ENCODE data around the gene ARHGAP42. TPM values are rescaled to one million over a fixed set of nuclear protein-coding genes. Genes with fewer than 3 reads are reported as not detected.
"Not testable (repeated sequence)": the region's sequence is repeated elsewhere in the genome, so short reads cannot be mapped to it uniquely, and the experiment has no call there.

Gene ARHGAP42
- total and polyA plus RNA-seq, 10 of the 15 experiments (the other 5 are each of a cell fraction or from before 2014, with no cell fraction given), result 1.8 to 6.3 (median 3.2) TPM

GRCh38 chr11:100895449-100895848, 208.4 kb downstream of the ARHGAP42 start:
- H3K27me3 ChIP-seq (replicated peaks in 1 of 2; ENCODE audit: control insufficient read depth in 2 of 2, insufficient read depth in 2 of 2, low read length in 1 of 2), result no peaks in the 10 kb centered on the region
- H3K4me2 ChIP-seq (ENCODE audit: control insufficient read depth, insufficient read depth), result no peak overlapping the region
- in situ Hi-C loops (cut with MboI), result no loop called here
- ChIA-PET RAD21 (ENCODE audit: unreplicated experiment) (no interaction called here), SMC1A (ENCODE audit: uncharacterized antibody, unreplicated experiment) (no interaction called here), POLR2A (interaction anchor here (0.6 to 0.7 kb wide), 2 partner anchors 360 to 453 kb away, joined by 3 read pairs; no protein-coding TSS in a partner anchor), CTCF (interaction anchor here (0.9 kb wide), 1 partner anchor 10 kb away, joined by 4 read pairs; no protein-coding TSS in a partner anchor)
- no peak overlapping the region for H2AFZ ChIP-seq (ENCODE audit: control insufficient read depth, low read depth, low read length)
- no peak overlapping the region for H3K4me3 ChIP-seq
- H3K4me1 ChIP-seq (ENCODE audit: control insufficient read depth, insufficient read depth, low read length), result no peaks in the 10 kb centered on the region
- no TSS peak for BruUV-seq (replicated peaks)
- H3K79me2 ChIP-seq (ENCODE audit: control insufficient read depth, insufficient read depth, low read length), result no peaks in the 10 kb centered on the region
- 94% methylated on average over 1 of the region's 1 CpG for WGBS (ENCODE audit: insufficient coverage, insufficient replicate concordance, low lambda C conversion rate, missing lambda C conversion rate)
- H3K27ac ChIP-seq (ENCODE audit: control insufficient read depth, insufficient read depth), result no peak overlapping the region
- intact Hi-C loops (cut with micrococcal nuclease; ENCODE audit: unreplicated experiment), result no loop called here
- H4K20me1 ChIP-seq (ENCODE audit: control insufficient read depth, insufficient read depth), result no peaks in the 10 kb centered on the region
- TF ChIP-seq MYC (IDR thresholded peaks at IDR 0.05; ENCODE audit: insufficient read depth, insufficient read length, insufficient replicate concordance, low read length, severe bottlenecking) (no peak), LARP7 (IDR thresholded peaks at IDR 0.05) (no peak), BMI1 (IDR thresholded peaks at IDR 0.05; ENCODE audit: borderline replicate concordance) (no peak), NRF1 (conservative IDR thresholded peaks at IDR 0.05; ENCODE audit: low read depth, low read length) (no peak), SRF (IDR thresholded peaks at IDR 0.05; ENCODE audit: low read depth in 2 of 2, low read length in 2 of 2) (no peak), PML (IDR thresholded peaks at IDR 0.05; ENCODE audit: low read length) (no peak), BACH1 (IDR thresholded peaks at IDR 0.05; ENCODE audit: borderline replicate concordance) (no peak)
- TF ChIP-seq, protein P1, sequence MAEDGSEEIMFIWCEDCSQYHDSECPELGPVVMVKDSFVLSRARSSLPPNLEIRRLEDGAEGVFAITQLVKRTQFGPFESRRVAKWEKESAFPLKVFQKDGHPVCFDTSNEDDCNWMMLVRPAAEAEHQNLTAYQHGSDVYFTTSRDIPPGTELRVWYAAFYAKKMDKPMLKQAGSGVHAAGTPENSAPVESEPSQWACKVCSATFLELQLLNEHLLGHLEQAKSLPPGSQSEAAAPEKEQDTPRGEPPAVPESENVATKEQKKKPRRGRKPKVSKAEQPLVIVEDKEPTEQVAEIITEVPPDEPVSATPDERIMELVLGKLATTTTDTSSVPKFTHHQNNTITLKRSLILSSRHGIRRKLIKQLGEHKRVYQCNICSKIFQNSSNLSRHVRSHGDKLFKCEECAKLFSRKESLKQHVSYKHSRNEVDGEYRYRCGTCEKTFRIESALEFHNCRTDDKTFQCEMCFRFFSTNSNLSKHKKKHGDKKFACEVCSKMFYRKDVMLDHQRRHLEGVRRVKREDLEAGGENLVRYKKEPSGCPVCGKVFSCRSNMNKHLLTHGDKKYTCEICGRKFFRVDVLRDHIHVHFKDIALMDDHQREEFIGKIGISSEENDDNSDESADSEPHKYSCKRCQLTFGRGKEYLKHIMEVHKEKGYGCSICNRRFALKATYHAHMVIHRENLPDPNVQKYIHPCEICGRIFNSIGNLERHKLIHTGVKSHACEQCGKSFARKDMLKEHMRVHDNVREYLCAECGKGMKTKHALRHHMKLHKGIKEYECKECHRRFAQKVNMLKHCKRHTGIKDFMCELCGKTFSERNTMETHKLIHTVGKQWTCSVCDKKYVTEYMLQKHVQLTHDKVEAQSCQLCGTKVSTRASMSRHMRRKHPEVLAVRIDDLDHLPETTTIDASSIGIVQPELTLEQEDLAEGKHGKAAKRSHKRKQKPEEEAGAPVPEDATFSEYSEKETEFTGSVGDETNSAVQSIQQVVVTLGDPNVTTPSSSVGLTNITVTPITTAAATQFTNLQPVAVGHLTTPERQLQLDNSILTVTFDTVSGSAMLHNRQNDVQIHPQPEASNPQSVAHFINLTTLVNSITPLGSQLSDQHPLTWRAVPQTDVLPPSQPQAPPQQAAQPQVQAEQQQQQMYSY (CRISPR knock-in tag; IDR thresholded peaks at IDR 0.05), result no peak
- H3K9ac ChIP-seq (ENCODE audit: control insufficient read depth, insufficient read depth, low read length), result no peak overlapping the region
- no peaks in the 10 kb centered on the region for H3K36me3 ChIP-seq (ENCODE audit: control insufficient read depth in 2 of 2, insufficient read depth in 2 of 2, low read length in 1 of 2)
- H3K9me3 ChIP-seq (replicated peaks; ENCODE audit: control insufficient read depth, insufficient read depth, low read length), result no peaks in the 10 kb centered on the region
- FAIRE-seq (no peak), ATAC-seq (no peak), DNase-seq (ENCODE audit: low read depth, low spot score) (no peak)

- BruUV-seq (replicated peaks); H3K27me3 ChIP-seq (replicated peaks in 1 of 2; ENCODE audit: control insufficient read depth in 2 of 2, insufficient read depth in 2 of 2, low read length in 1 of 2); H2AFZ ChIP-seq (ENCODE audit: control insufficient read depth, low read depth, low read length); intact Hi-C loops (cut with micrococcal nuclease; ENCODE audit: unreplicated experiment); H4K20me1 ChIP-seq (ENCODE audit: control insufficient read depth, insufficient read depth); H3K27ac ChIP-seq (ENCODE audit: control insufficient read depth, insufficient read depth); DNase-seq (ENCODE audit: low read depth, low spot score); SMC1A ChIA-PET (ENCODE audit: uncharacterized antibody, unreplicated experiment); ATAC-seq; in situ Hi-C loops (cut with MboI); H3K79me2 ChIP-seq (ENCODE audit: control insufficient read depth, insufficient read depth, low read length); H3K4me2 ChIP-seq (ENCODE audit: control insufficient read depth, insufficient read depth); H3K4me3 ChIP-seq; RAD21 ChIA-PET (ENCODE audit: unreplicated experiment); H3K9ac ChIP-seq (ENCODE audit: control insufficient read depth, insufficient read depth, low read length); FAIRE-seq; CTCF ChIA-PET; H3K9me3 ChIP-seq (replicated peaks; ENCODE audit: control insufficient read depth, insufficient read depth, low read length); H3K4me1 ChIP-seq (ENCODE audit: control insufficient read depth, insufficient read depth, low read length); H3K36me3 ChIP-seq (ENCODE audit: control insufficient read depth in 2 of 2, insufficient read depth in 2 of 2, low read length in 1 of 2): not testable (repeated sequence)
- 100% methylated on average over 1 of the region's 1 CpG for WGBS (ENCODE audit: insufficient coverage, insufficient replicate concordance, low lambda C conversion rate, missing lambda C conversion rate)
- POLR2A ChIA-PET, result interaction anchor here (0.6 kb wide), 1 partner anchor 452 kb away, joined by 3 read pairs; no protein-coding TSS in a partner anchor
Observed at GRCh38 chr11:100895976-100896375, 208.9 kb downstream of the ARHGAP42 start.

GRCh38 chr11:100901471-100901870, 214.4 kb downstream of the ARHGAP42 start:
- H3K4me2 ChIP-seq (ENCODE audit: control insufficient read depth, insufficient read depth); ATAC-seq; DNase-seq (ENCODE audit: low read depth, low spot score); H3K36me3 ChIP-seq (ENCODE audit: control insufficient read depth in 2 of 2, insufficient read depth in 2 of 2, low read length in 1 of 2); FAIRE-seq; SMC1A ChIA-PET (ENCODE audit: uncharacterized antibody, unreplicated experiment); H3K79me2 ChIP-seq (ENCODE audit: control insufficient read depth, insufficient read depth, low read length); H2AFZ ChIP-seq (ENCODE audit: control insufficient read depth, low read depth, low read length); H3K27me3 ChIP-seq (replicated peaks in 1 of 2; ENCODE audit: control insufficient read depth in 2 of 2, insufficient read depth in 2 of 2, low read length in 1 of 2); H4K20me1 ChIP-seq (ENCODE audit: control insufficient read depth, insufficient read depth); CTCF ChIA-PET; H3K4me3 ChIP-seq; H3K9me3 ChIP-seq (replicated peaks; ENCODE audit: control insufficient read depth, insufficient read depth, low read length); BruUV-seq (replicated peaks); RAD21 ChIA-PET (ENCODE audit: unreplicated experiment); intact Hi-C loops (cut with micrococcal nuclease; ENCODE audit: unreplicated experiment); H3K4me1 ChIP-seq (ENCODE audit: control insufficient read depth, insufficient read depth, low read length); H3K27ac ChIP-seq (ENCODE audit: control insufficient read depth, insufficient read depth); H3K9ac ChIP-seq (ENCODE audit: control insufficient read depth, insufficient read depth, low read length); POLR2A ChIA-PET; in situ Hi-C loops (cut with MboI): not testable (repeated sequence)
- WGBS (ENCODE audit: insufficient coverage, insufficient replicate concordance, low lambda C conversion rate, missing lambda C conversion rate), result 43% methylated on average over 5 of the region's 5 CpGs

All from GM12878 (cell line).